ENCODE data around the gene TEX9.

The TEX9 gene

DNA sequence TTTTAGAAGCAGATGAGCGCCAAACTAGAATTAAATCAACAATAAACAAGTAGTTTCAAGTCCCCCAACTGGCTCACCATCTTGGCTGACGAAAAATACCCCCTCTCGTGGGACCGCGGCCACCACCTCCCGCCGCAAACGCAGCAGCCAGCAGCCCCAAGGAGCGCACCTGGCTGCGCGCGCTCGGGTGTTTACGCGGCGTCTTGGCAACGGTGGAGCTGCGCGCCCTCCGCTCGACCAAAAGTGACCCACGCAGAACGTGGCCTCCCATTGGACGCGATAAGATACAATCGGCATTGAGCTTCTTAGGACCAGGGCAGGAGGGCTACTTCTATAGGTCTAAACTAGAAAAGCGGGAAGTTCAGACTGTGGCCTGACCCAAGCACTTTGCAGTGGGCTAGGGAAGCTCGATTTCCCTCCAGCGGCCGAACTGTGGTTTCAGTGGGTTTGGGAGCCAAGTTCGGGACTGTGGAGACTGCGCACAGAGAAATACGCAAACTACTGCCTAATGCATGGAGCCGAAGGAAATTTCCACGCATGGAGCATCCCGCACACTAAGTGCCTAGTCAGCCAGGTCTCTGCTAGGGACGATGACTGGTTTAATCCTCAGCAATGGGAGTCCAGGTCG lies 99.8 kb downstream of the TEX9 start, which contains the start of gene MNS1:
TSS of gene MNS1 (minus strand) at position 245 of the 628 bp plus-strand sequence. CDS start at position 80, 165 bp downstream.
- DNase-seq (ENCODE audit: low read depth, low spot score) = peak; percentile 73
- TF ChIP-seq, protein P1, sequence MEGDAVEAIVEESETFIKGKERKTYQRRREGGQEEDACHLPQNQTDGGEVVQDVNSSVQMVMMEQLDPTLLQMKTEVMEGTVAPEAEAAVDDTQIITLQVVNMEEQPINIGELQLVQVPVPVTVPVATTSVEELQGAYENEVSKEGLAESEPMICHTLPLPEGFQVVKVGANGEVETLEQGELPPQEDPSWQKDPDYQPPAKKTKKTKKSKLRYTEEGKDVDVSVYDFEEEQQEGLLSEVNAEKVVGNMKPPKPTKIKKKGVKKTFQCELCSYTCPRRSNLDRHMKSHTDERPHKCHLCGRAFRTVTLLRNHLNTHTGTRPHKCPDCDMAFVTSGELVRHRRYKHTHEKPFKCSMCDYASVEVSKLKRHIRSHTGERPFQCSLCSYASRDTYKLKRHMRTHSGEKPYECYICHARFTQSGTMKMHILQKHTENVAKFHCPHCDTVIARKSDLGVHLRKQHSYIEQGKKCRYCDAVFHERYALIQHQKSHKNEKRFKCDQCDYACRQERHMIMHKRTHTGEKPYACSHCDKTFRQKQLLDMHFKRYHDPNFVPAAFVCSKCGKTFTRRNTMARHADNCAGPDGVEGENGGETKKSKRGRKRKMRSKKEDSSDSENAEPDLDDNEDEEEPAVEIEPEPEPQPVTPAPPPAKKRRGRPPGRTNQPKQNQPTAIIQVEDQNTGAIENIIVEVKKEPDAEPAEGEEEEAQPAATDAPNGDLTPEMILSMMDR (IDR thresholded peaks at IDR 0.05; ENCODE audit: insufficient read depth, low read length, missing control alignments) = no peak
- CTCF ChIA-PET = interaction anchor here (0.8 to 1.9 kb wide), 7 partner anchors 26 to 670 kb away, joined by 3 to 9 read pairs (median 4); no protein-coding TSS in a partner anchor
- POLR2A ChIA-PET = no interaction called here
- H3K4me3 ChIP-seq (ENCODE audit: low read depth, low read length) = peak within 1 kb of the TSS; percentile 80

DNA sequence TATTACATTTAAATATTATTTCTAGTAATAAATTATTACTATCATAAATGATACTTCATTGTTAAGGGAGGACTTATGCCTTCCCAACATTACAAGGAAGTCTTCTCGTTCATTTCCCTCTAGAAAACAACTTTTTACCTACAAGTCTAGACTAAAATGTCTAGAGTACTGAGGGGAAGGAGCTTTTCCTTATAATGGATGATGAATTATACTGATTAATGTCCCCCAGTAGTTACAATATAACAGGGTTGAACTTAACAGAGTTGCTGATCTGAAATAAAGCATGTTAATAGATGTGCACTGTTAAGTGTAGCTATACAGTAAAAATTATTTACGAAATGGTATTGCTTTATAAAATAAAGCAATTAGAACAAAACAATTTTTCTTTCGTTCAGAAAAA lies 102.4 kb downstream of the TEX9 start:
- CTCF ChIA-PET = interaction anchor here (1.4 kb wide), 1 partner anchor 223 kb away, joined by 4 read pairs; no protein-coding TSS in a partner anchor
- no peak overlapping the region for H3K4me3 ChIP-seq (ENCODE audit: low read depth, low read length)
- TF ChIP-seq, protein P1 (IDR thresholded peaks at IDR 0.05; ENCODE audit: insufficient read depth, low read length, missing control alignments) = no peak

DNA sequence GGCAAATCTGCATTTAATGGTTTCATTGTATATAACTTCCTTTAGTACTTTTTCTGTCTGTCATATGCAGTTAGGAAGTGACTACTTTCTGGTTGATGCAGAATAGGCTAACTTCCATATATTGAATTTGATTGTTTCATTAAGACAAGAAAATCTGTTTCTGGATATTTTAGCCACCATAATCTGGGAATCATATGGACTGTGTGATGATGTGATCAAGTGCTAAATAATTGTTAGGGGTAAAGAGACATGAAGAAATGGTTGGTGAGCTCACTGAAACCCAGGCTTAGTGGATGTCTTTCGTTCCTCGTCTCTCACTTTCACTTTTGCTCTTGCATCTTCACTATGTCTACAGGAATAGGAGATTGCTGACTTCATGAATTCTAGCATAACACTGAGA lies 103.2 kb downstream of the TEX9 start:
- TF ChIP-seq, protein P1 (IDR thresholded peaks at IDR 0.05; ENCODE audit: insufficient read depth, low read length, missing control alignments) = no peak
- ChIA-PET POLR2A (no interaction called here), CTCF (interaction anchor here (1.4 kb wide), 1 partner anchor 224 kb away, joined by 4 read pairs; no protein-coding TSS in a partner anchor)
- peak overlapping the region; percentile 45 for H3K4me3 ChIP-seq (ENCODE audit: low read depth, low read length)
- no peak for DNase-seq (ENCODE audit: low read depth, low spot score)

More for the DNA sequence above, 102.4 kb downstream of the TEX9 start:
- DNase-seq (ENCODE audit: low read depth, low spot score) = no peak
- POLR2A ChIA-PET = no interaction called here

DNA sequence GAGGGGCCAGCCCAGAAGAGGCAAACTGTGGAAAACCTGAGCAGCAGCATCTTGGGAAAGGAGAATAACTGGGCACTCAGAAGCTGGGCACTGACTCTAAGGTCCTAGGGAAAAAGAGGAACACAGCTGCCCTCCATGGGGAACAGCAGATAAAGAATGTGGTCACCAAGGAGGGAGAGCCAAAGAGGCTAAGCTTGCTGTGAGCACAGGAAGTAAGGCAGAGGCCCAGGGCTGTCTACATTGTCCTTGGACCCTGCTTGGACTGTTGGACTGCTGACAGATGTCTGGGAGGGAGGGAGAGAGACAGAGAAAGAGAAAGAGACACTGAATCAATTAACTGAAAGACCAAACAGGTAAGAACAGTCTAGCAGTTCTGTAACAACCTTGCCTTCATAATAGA lies 104.3 kb downstream of the TEX9 start:
- no peak for DNase-seq (ENCODE audit: low read depth, low spot score)
- TF ChIP-seq, protein P1 (IDR thresholded peaks at IDR 0.05; ENCODE audit: insufficient read depth, low read length, missing control alignments) = no peak
- H3K4me3 ChIP-seq (ENCODE audit: low read depth, low read length) = no peak overlapping the region
- ChIA-PET POLR2A (no interaction called here), CTCF (no interaction called here)

DNA sequence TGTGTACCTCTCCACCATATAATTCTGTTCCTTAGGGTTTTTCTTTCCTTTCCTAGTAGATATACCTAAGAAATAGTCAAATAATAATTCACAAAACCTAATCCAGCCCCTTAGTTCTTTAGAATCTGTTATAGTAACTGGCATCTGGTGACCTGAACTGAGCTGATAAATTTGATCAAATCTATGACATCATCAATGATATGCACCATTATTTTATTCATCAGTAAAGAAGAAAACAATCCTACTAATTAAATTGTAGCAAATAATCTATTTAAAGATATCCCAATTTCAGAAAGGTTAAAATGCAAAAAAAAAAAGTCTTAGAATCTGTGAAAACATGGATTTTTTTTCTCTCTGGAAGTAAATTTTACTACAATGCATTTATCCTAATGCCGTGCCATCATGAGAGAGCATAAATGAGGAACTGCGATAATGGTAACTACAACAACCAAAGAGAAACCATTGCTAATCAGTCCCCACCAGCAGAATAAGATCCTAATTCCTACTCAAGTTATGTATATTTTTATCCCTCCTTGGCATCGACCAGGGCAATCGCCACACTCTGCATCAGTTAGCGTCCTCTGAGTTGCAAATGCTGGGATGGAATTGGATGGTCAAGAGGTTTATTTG lies 106.3 kb downstream of the TEX9 start:
- ChIA-PET POLR2A (no interaction called here), CTCF (interaction anchor here (0.6 kb wide), 1 partner anchor 21 kb away, joined by 3 read pairs; no protein-coding TSS in a partner anchor)
- TF ChIP-seq, protein P1 (IDR thresholded peaks at IDR 0.05; ENCODE audit: insufficient read depth, low read length, missing control alignments) = no peak
- H3K4me3 ChIP-seq (ENCODE audit: low read depth, low read length) = no peak overlapping the region
- DNase-seq (ENCODE audit: low read depth, low spot score) = no peak

DNA sequence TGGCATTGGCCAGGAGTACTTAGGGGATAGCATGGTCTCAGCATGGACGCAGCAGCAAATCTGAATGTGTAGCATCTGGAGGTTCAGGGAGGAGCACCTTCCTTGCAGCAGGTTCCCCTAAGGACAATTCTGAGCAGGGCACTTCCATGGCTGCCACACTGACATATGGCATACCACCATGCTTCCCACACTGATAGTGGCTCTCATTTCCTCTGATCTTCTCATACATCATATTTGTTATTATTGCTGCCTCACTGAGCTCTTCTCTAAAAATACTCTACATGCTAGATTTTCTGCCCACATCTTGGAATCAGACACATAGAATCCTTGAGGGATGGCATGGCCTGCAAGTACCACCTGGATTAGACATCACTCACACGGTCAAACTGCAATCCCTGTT lies 107.1 kb downstream of the TEX9 start:
- CTCF ChIA-PET = interaction anchor here (0.6 kb wide), 1 partner anchor 20 kb away, joined by 3 read pairs; no protein-coding TSS in a partner anchor
- no peak for DNase-seq (ENCODE audit: low read depth, low spot score)
- POLR2A ChIA-PET = no interaction called here
- no peak overlapping the region for H3K4me3 ChIP-seq (ENCODE audit: low read depth, low read length)
- TF ChIP-seq, protein P1 (IDR thresholded peaks at IDR 0.05; ENCODE audit: insufficient read depth, low read length, missing control alignments) = no peak

Measured in AG04449 (cell line).